T-helper 2 cell (primary cell): Measurements from ENCODE around the gene PPARGC1A.

Experiments used
- DNase-seq, 5 experiments: peaks; one replicate each; pipeline versions ENCODE4 v3.0.0 to v3.0.0-alpha.2; 2012 to 2022

PPARGC1A gene

GRCh38 chr4:23878246-23878891 is 11.5 kb downstream of the PPARGC1A start:
- no peak for DNase-seq

GRCh38 chr4:23877758-23878229 is 12.1 kb downstream of the PPARGC1A start:
- no peak for DNase-seq

GRCh38 chr4:23876418-23877089 is 13.3 kb downstream of the PPARGC1A start:
- DNase-seq, result no peak

GRCh38 chr4:23875317-23875716 is 14.5 kb downstream of the PPARGC1A start:
- no peak for DNase-seq

GRCh38 chr4:23874536-23874901 is 15.3 kb downstream of the PPARGC1A start:
- no peak for DNase-seq

GRCh38 chr4:23873717-23874535 is 15.9 kb downstream of the PPARGC1A start:
- DNase-seq, result no peak

GRCh38 chr4:23871426-23871825 is 18.4 kb downstream of the PPARGC1A start:
- DNase-seq, result no peak

- no peak for DNase-seq
Observed at GRCh38 chr4:23866450-23867075, 23.3 kb downstream of the PPARGC1A start.

- no peak for DNase-seq
Observed at GRCh38 chr4:23861897-23862296, 27.9 kb downstream of the PPARGC1A start.

GRCh38 chr4:23860919-23861318 is 28.9 kb downstream of the PPARGC1A start:
- no peak for DNase-seq

- DNase-seq, result no peak
Observed at GRCh38 chr4:23857367-23857959, 32.4 kb downstream of the PPARGC1A start.

GRCh38 chr4:23856630-23857029 is 33.2 kb downstream of the PPARGC1A start:
- DNase-seq, result no peak

- no peak for DNase-seq
Observed at GRCh38 chr4:23855912-23856605, 33.8 kb downstream of the PPARGC1A start.

GRCh38 chr4:23853986-23854660 is 35.7 kb downstream of the PPARGC1A start:
- DNase-seq, result no peak

GRCh38 chr4:23851464-23851863 is 38.4 kb downstream of the PPARGC1A start:
- DNase-seq, result no peak

GRCh38 chr4:23847158-23847557 is 42.7 kb downstream of the PPARGC1A start:
- DNase-seq, result no peak

GRCh38 chr4:23844961-23845360 is 44.9 kb downstream of the PPARGC1A start:
- DNase-seq, result no peak

- no peak for DNase-seq
Observed at GRCh38 chr4:23839279-23839678, 50.6 kb downstream of the PPARGC1A start.

GRCh38 chr4:23838607-23839006 is 51.2 kb downstream of the PPARGC1A start:
- DNase-seq, result no peak

GRCh38 chr4:23838131-23838530 is 51.7 kb downstream of the PPARGC1A start:
- DNase-seq, result no peak

- DNase-seq, result no peak
Observed at GRCh38 chr4:23837371-23837770, 52.5 kb downstream of the PPARGC1A start.
